GM18511 (cell line): Measurements from ENCODE around the gene UPK1A.
"Not testable (repeated sequence)": the region's sequence is repeated elsewhere in the genome, so short reads cannot be mapped to it uniquely, and the experiment has no call there.

Source experiments
- ATAC-seq: cut with Tn5 transposase; IDR thresholded peaks from one replicate; pipeline ENCODE4 v1.9.1; 2021; ENCODE audit warnings: mild to moderate bottlenecking, moderate library complexity; ENCODE audit not compliant: unreplicated experiment

Gene UPK1A

DNA sequence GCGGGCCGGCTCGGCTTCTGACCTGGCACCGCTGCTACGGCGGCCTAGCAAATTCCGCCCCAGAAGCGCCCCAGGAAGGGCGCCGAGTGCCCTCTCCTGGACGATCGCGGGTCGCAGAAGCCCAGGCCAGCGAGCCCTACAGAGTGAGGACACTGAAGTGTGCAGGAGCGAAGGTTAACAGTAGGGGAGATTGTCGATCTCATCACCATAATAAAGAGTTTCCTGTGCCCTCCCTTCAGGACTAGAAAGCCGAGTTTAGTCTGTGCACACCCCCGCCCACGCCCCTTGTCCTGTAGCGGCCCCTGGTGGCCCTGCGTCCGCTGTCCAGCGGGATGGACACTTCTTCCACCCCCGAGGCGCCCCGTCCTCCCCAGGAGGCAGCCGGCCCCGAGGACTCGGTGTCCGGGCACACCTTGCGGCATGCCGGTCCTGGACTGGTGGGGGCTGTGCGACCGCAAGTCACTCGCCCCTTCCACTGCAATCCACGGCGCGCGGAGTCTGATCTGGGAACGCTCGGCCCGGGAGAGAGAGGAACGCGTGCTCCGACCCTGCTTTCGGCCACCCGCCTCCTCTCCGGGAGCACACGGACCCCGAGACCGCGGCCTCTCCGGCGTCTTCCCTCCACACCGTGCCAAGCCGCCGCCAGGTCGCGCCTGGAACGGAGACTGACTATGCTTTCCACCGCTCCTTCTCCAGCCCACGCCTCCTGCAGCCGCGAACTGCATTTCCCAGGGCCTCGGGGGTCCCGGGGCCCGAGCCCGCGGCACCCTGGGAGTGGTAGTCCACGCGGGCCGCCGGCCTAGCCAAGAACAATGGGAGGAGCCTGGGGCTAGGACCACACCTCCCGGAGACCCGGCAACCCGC, 50.7 kb downstream of the UPK1A start:
- ATAC-seq = peak; percentile 67

DNA sequence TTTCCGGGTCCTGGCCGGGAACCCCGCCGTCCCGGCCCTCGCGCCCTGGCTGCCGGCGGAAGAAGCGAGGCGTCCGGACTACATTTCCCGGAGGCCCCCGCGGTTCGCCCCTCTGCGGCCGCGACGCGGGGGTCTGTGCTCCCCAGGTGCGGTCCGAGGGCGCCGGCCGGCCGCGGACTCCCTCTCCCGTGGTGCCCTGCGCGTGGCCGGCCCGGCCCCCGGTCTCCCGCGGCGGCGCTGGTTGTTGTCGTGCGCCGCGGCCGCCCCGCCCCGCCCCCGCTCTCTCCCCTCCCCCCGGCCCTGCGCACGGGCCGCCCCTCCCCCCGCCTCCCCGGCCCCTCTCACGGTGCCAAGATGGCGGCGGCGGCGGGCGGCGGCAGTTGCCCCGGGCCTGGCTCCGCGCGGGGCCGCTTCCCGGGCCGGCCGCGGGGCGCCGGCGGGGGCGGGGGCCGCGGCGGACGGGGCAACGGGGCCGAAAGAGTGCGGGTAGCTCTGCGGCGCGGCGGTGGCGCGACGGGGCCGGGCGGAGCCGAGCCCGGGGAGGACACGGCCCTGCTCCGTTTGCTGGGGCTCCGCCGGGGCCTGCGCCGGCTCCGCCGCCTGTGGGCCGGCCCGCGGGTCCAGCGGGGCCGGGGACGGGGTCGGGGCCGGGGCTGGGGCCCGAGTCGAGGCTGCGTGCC, 51.5 kb downstream of the UPK1A start, which contains the start of gene KMT2B:
KMT2B (plus strand) TSS at position 339 of the 680 bp plus-strand sequence; CDS start at position 355, 16 bp downstream.
- ATAC-seq = peak; percentile 54

DNA sequence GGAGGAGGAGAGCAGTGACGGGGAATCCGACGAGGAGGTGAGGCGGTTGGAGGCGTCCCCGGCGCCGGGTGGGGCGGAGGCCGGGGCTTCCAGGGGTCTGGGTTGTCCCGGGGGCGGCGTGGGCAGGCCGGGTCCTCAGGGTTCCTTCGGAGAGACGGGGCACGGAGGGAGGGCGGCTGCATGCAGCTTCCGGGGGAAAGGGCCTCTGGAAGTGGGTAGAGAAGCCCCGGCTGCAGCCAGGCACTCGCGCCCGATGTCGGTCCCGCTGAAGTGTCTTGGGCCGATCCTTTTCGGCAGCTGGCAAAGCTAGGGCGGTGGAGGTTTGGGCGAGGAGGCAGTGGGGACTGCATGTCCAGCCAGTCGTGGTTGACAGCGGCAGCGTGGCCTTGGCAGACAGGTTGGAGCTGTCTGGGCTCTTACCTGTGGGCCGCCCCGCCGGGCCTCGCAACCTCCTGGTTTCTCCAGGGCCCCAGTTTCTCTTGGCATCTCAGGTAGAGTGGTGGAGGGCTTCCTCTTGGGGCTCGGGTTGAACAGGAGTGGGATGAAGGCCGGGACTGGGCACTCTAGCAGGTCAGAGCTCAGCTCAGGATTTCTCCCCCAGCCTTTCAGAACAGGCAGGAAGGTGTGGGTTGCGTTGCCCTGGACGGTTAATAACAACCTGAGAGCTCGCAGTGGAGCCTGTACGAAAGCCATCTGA, 52.2 kb downstream of the UPK1A start:
- no peak for ATAC-seq

DNA sequence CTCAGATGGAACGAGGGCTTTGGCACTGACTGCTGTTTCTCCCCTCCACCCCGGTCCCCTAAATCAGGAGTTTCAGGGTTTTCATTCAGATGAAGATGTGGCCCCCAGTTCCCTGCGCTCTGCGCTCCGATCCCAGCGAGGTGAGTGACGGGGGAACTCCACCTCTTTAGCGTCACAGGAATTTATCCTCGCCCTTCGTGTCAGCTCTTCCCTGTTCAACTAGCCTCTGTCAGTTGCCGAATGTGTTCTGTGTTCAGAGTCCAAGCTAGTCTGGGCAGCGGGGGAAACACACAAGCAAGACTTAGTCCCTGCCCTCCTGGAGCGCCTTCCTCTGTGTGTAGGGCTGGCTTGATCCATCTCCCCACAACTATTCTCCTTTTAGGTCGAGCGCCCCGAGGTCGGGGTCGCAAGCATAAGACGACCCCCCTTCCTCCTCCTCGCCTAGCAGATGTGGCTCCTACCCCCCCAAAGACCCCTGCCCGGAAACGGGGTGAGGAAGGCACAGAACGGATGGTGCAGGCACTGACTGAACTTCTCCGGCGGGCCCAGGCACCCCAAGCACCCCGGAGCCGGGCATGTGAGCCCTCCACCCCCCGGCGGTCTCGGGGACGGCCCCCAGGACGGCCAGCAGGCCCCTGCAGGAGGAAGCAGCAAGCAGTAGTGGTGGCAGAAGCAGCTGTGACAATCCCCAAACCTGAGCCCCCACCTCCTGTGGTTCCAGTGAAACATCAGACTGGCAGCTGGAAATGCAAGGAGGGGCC, 53.3 kb downstream of the UPK1A start:
- ATAC-seq = no peak

DNA sequence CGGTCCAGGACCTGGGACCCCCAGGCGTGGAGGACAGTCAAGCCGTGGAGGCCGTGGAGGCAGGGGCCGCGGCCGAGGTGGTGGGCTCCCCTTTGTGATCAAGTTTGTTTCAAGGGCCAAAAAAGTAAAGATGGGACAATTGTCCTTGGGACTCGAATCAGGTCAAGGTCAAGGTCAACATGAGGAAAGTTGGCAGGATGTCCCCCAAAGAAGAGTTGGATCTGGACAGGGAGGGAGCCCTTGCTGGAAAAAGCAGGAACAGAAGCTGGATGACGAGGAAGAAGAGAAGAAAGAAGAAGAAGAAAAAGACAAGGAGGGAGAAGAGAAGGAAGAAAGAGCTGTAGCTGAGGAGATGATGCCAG, 53.8 kb downstream of the UPK1A start:
- ATAC-seq = no peak

DNA sequence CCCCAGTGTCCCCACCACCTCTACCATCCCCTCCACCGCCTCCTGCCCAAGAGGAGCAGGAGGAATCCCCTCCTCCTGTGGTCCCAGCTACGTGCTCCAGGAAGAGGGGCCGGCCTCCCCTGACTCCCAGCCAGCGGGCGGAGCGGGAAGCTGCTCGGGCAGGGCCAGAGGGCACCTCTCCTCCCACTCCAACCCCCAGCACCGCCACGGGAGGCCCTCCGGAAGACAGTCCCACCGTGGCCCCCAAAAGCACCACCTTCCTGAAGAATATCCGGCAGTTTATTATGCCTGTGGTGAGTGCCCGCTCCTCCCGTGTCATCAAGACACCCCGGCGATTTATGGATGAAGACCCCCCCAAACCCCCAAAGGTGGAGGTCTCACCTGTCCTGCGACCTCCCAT, 54.3 kb downstream of the UPK1A start:
- ATAC-seq = no peak

DNA sequence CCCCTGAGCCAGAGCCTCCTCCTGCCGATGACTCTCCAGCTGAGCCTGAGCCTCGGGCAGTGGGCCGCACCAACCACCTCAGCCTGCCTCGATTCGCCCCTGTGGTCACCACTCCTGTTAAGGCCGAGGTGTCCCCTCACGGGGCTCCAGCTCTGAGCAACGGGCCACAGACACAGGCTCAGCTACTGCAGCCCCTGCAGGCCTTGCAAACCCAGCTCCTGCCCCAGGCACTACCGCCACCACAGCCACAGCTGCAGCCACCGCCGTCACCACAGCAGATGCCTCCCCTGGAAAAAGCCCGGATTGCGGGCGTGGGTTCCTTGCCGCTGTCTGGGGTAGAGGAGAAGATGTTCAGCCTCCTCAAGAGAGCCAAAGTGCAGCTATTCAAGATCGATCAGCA, 55.1 kb downstream of the UPK1A start:
- no peak for ATAC-seq

DNA sequence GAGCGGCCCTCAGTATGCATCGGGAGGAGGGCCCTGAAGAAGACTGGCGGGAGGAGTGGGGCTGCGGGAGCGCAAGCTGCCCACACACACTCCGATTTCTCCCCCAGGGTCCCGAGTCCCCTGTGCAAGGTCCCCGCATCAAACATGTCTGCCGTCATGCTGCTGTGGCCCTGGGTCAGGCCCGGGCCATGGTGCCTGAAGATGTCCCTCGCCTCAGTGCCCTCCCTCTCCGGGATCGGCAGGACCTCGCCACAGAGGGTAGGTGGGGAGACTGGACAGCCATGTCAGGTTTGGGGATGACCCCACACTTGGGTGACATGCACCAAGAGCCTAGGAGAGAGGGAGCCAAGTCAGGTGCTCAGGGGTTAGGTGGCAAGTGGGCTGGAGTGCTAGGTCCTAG, 56.1 kb downstream of the UPK1A start:
- no peak for ATAC-seq

DNA sequence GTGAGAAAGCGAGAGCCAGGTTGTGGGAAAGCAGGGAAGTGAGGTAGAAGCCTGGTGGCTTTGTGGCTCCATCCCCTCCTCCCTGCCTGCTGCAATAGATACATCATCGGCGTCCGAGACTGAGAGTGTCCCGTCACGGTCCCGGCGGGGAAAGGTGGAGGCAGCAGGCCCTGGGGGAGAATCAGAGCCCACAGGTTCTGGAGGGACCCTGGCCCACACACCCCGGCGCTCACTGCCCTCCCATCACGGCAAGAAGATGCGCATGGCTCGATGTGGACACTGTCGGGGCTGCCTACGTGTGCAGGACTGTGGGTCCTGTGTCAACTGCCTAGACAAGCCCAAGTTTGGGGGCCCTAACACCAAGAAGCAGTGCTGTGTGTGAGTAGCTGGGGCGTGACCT, 56.6 kb downstream of the UPK1A start:
- ATAC-seq = no peak

DNA sequence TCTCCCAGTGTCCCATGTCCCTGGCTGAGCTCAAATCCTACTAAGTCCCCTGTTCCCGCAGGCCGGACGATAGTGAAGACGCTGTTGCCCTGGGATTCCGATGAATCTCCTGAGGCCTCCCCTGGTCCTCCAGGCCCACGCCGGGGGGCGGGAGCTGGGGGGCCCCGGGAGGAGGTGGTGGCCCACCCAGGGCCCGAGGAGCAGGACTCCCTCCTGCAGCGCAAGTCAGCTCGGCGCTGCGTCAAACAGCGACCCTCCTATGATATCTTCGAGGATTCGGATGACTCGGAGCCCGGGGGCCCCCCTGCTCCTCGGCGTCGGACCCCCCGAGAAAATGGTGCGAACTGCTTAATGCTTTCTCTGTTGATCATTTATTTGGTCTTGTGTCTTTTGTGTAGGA, 57.4 kb downstream of the UPK1A start:
- no peak for ATAC-seq

DNA sequence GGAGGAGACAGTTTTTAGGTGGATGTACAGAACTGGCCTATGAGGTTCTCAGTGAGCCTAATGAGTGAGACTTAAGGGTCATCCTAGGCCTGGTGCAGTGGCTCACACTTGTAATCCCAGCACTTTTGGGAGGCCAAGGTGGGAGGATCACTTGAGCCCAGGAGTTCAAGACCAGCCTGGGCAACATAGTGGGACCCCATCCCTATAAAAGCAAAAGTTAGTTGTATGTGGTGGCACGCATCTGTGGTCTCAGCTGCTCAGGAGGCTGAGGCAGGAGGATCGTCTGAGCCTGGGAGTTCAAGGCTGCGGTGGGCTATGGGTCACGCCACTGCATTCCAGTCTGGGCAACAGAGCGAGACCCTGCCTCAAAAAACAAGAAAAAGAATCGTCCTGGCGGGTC, 57.8 kb downstream of the UPK1A start:
- not testable (repeated sequence) for ATAC-seq

DNA sequence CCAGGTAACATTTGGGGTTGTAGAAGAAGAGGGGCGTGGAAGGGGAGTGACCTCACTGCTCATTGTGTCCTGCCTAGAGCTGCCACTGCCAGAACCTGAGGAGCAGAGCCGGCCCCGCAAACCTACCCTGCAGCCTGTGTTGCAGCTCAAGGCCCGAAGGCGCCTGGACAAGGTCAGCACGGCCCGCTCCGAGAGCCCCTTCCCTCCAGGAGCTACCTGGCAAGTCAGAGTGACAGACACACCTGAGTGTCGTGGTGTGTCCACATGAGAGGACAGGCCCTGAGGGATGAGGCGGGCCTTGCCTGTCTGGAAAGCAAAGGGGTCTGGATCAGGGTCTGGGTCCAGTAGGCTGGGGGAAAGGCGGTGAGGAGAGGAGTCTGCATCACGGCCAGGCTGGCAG, 58.2 kb downstream of the UPK1A start:
- no peak for ATAC-seq

DNA sequence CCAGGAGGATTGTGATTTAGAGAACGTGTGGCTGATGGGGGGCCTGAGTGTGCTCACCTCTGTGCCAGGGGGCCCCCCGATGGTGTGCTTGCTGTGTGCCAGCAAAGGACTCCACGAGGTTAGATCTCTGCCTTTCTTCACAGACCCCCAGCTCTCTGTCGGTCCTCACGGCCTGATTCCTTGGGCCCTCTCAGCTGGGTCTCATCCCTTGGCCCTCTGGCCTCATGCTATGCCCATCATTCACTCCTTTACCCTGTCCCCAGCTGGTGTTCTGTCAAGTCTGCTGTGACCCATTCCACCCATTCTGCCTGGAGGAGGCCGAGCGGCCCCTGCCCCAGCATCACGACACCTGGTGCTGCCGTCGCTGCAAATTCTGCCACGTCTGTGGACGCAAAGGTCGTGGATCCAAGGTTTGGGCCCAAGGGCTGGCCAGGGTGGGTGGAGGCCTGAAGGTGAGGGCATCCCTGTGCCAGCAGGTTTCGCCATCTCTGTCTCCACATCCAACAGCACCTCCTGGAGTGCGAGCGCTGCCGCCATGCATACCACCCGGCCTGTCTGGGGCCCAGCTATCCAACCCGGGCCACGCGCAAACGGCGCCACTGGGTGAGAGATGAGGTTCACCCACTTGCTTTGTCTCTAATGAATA, 59.0 kb downstream of the UPK1A start:
- no peak for ATAC-seq

DNA sequence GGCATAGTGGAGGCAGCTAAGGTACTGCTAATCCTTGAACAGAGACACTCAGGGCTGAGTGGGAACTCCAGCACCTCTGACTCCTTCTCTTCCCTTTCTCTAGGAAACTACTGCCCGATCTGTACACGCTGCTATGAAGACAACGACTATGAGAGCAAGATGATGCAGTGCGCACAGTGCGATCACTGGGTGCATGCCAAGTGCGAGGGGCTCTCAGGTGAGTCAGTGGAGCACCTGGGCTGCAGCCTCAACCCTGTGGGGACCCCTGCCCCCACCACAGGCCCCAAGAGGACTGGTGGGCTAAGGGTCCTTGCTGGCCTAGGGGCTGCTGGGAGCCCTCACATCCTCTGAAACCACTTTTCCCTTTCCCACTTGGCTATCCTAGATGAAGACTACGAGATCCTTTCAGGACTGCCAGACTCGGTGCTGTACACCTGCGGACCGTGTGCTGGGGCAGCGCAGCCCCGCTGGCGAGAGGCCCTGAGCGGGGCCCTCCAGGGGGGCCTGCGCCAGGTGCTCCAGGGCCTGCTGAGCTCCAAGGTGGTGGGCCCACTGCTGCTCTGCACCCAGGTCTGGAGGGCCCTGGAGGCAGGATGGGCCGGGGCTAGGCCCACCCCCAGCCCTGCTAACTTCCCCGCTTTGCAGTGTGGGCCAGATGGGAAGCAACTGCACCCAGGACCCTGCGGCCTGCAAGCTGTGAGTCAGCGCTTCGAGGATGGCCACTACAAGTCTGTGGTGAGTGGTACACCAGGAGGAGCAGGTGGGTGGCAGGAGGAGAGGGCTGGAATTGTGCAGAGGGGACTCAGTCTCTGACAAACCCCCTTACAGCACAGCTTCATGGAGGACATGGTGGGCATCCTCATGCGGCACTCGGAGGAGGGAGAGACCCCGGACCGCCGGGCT, 61.0 kb downstream of the UPK1A start:
- ATAC-seq = no peak
